NCI-H69 (cell line): ENCODE data around the gene SNX3.
"Not testable (repeated sequence)": the region's sequence is repeated elsewhere in the genome, so short reads cannot be mapped to it uniquely, and the experiment has no call there.

Experiments used
- DNase-seq: peaks from one replicate; lab custom pipeline; 2025; lab: John Stamatoyannopoulos, UW

SNX3 gene

DNA sequence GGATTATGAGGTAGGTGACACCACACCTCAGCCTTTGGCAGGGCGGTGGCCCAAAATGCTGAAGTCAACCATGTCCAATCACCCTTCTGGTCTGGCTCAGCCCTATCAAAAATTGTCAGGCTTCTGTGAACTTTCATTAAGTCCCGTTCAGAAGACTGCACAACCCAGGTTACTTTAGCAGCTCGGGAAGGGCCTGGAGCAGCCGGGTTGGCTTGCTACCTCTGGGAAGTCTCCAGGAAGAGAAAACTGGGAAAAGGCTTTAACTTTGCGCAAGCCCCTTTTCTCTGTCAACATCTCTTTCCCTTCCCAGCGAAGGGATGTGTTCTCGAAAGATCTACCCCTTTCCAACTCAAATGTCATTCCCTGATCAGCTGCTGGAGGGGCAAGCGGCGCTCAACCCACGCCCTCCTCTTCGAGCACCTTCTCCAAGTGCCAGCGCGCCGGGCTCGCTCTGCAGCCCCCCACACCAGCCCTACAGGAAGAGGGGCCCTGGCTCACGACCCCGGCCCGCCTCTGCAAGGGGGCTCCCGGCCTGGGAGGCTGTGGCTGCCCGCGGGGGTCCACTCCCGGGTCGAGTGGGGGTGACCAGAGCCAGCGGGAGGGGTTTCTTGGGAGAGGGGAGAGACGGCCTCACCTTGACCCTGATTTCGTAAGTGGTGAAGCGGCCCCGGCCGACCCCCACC lies 573 bp downstream of the SNX3 start:
- peak; percentile 81 for DNase-seq

- no peak for DNase-seq
These were observed 6.1 kb downstream of the SNX3 start for GRCh38 chr6:108254433-108255410.

GRCh38 chr6:108253241-108253640 lies 7.6 kb downstream of the SNX3 start:
- no peak for DNase-seq

DNA sequence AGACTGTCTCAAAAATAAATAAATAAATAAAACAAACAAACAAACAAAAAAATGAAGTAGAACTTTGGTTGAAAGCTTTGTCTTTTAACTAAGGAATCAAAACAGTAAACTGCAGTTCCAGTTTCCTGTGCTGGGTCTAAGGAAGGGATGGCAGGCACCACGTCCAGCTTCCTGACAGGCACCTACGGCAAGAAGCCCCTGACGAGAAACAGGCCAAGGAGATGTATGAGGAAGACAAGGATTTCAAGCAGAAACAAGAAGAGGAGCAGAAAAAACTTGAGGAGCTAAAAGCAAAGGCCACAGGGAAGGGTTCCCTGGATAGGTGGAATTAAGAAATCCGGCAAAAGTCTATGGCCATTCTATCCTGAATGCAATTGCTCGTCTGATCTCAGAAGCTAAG lies 8.8 kb downstream of the SNX3 start:
- no peak for DNase-seq

DNA sequence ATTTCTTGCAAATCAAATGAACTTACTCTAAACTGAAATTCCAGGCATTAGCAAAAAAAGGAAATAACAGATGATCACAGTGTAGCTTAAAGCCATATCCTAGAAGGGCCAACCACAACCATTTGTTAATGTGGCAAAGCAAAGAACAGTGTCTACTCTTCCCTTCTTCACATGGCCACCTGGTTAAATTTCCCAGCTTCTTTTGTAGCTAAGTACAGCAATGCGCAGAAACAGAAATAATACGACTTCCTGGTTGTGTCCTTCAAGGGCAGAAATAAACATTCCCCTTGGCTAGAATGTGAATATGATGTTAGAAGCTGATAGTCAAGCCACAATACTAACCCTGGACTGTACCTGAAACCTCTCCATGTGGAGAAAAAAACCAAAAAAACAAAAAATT lies 9.6 kb downstream of the SNX3 start:
- no peak for DNase-seq

- DNase-seq: no peak
These were observed 10.5 kb downstream of the SNX3 start for GRCh38 chr6:108250240-108250866.

DNA sequence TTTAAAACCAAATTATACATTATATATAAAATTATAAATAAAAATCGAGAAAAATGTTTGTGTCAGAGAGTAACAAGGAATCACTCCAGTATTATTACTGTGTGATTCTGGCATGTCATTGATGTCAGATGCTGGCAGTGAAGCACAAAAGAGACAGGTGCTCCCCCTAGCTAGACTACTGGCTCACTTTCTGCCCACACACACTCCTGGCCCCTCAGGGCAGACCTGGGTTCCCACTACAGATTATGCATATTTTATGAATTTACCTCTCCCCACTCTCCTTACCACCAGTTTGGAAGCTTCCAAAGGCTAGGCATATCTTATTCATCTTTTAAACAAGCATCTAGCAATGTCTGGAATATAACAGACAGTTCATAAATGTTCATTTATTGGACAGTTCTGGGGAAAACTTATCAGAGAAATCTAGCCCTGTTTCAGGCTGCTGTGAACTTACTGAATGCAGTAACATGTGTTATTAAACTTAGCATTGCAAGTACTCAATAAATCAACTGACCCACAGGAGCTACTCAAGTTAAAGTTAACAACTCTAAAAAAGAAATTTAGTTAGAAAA lies 12.8 kb downstream of the SNX3 start:
- DNase-seq: peak; percentile 34

DNA sequence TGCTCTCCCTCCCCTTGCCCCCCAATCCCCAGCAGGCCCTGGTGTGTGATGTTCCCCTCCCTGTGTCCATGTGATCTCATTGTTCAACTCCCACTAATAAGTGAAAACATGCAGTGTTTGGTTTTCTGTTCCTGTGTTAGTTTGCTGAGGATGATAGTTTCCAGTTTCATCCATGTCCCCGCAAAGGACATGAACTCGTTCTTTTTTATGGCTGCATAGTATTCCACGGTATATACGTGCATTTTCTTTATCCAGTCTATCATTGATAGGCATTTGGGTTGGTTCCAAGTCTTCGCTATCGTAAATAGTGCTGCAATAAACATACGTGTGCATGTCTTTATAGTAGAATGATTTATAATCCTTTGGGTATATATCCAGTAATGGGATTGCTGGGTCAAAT lies 15.7 kb downstream of the SNX3 start:
- not testable (repeated sequence) for DNase-seq

DNA sequence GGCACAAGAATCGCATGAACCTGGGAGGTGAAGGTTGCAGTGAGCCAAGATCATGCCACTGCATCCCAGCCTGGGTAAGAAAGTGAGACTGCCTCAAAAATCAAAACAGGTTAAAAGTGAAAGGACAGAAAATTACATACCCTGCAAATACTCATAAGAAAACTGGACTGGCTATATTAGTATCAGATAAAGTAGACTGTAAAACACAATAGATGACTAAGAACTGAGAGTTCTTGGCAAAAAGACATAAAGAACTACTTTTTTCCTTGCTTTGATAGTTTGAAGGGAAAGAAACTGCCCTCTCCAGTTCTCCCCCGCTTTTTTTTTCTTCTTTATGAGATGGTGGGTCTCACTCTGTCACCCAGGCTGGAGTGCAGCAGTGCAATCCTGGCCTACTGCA lies 17.0 kb downstream of the SNX3 start:
- DNase-seq: no peak

DNA sequence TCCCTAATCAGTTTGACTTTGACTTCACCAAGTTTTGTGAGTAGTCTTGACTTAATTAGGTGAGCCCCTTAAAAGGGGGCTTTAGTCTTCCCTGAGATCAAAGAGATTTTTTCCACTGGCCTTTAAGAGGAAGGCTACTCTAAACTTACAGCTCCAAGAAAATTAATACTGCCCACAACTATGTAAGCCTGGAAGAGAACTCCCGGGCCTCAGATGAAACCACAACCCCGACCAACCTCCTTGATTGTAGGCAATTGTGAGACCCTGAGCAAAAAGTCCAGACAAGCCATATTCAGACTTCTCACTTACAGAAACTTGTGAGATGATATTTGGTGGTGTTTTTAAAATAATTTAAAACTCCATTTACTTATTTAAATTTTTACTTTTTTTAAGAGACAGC lies 18.1 kb downstream of the SNX3 start:
- DNase-seq: no peak

DNA sequence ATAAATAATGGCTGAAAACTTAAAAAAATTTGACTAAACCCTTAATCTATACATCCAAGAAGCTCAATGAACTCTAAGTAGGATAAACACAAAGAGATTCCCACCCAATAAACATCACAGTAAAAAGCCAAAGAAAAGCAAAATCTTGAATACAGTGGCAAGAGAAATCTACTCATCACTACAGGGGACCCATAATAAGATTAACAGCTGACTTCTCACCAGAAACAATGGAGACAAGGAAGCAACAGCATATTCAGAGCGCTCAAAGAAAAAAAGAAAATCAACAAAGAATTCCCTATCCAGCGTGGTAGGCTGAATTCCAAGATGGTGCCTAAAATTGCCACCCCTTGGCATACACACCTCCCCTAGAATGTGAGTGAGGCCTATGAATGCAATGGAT lies 18.6 kb downstream of the SNX3 start:
- DNase-seq: no peak

DNA sequence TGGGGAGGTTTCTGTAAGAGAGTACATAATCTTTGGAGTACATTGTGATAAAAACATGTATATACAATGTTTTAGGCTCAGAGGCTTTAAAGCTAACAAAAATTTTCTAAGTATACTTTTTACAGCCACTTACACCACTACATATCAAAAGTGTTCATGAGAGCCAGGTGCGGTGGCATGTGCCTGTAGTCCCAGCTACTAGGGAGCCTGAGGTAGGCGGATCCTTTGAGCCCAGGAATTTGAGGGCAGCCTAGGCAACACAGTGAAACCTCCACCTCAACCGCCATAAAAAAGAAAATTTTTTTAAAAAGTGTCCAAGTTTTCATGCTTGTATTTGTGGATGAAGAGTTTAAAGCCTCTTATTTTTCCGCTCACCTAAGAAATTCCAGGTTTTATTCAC lies 22.5 kb downstream of the SNX3 start:
- no peak for DNase-seq

DNA sequence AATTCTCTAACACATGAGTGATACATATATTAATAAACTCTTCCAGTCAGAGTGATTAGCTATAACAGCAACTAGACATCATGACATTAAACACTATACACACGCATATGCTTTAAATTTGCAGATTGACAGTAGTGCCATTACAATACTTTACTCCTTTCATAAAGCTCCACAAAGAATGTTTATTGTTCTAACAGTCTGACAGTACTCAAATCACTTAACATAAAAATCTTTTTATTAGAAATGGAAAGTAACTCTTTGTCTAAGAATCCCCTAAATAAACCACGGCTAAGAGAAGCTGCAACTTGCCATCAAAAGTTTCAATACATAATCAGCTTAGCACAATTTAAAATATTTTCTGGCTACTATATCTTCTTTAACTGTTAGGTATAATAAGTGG lies 24.0 kb downstream of the SNX3 start:
- DNase-seq: no peak

- DNase-seq: no peak
These were observed 25.7 kb downstream of the SNX3 start for GRCh38 chr6:108235127-108235526.

DNA sequence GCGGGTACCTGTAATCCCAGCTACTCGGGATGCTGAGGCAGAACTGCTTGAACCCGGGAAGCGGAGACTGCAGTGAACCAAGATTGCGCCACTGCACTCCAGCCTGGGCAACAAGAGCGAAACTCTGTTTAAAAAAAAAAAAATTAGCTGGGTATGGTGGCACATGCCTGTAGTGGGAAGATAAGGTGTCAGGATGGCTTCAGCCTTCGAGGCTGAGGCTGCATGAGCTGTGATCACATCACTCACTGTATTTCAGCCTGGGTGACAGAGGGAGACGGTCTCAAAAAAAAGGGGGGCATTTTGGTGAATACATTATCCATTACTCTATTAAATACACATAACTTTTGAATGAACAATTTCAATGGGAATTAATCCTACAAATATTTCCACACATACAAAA lies 32.4 kb downstream of the SNX3 start:
- no peak for DNase-seq

DNA sequence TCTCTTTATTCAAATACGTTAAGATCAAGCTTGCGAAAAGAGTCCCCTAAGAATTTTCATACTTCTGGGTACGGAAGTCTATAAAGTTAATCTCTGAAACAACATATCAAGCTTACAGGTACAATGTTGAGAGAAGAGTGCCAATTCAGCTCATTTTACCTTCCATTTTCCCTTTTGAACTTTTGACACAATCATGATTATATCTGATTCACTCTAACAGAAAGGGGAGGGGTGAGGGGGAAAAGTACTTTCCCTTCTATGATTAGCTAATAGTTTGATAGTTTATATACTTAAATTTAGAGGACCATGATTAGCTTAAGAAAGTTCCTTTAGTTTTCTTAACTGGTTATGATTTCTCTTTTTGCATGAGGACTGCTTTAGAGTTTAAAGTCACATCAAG lies 33.5 kb downstream of the SNX3 start:
- DNase-seq: no peak

- no peak for DNase-seq
These were observed 38.3 kb downstream of the SNX3 start for GRCh38 chr6:108222504-108222903.

GRCh38 chr6:108222064-108222463 lies 38.8 kb downstream of the SNX3 start:
- DNase-seq: no peak

- DNase-seq: no peak
These were observed 49.2 kb downstream of the SNX3 start for GRCh38 chr6:108211671-108212070.

DNA sequence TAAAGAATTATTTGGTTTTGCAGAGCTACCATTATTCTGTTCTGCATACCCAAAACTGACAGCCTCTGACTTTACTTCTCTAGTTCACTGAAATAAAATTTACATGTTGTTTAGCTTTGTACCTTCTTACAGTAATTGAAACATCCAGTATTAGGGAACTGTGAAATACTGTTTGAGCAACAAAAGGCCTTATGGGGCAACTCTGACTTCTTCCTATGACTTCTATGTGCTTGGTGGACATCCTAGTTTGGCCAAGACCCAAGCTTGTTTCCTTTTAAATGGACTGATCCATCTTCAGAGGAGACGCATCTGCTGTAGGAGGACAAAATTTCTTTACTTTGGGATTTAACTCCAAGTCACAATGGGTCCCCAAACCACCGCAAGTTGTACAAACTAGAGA lies 50.3 kb downstream of the SNX3 start:
- no peak for DNase-seq

- DNase-seq: no peak
These were observed 51.1 kb downstream of the SNX3 start for GRCh38 chr6:108209738-108210137.

DNA sequence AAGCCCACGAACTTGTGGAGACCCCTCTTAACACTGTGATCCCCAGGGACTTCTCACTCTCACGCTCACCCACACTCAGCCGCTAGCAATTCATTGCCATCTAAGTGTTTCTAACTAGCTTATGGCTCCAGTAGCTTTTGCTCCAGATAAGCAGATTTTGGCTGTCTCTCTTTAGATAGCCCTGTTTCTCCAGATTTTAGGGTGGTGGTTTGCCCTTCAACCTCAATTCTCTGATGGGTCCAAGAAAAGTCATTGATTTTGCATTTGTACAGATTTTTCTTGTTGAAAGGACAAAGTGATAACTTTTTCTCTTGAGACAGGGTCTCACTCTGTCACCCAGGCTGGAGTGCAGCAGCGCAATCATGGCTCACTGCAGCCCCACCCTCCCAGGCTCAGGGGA lies 53.8 kb downstream of the SNX3 start:
- no peak for DNase-seq
